GM04503 (cell line): Measurements from ENCODE around the gene KLK13.

Experiments
- DNase-seq: peaks from one replicate; pipeline ENCODE4 v3.0.0-alpha.2; 2012; ENCODE audit warnings: low read depth

KLK13 gene, protein sequence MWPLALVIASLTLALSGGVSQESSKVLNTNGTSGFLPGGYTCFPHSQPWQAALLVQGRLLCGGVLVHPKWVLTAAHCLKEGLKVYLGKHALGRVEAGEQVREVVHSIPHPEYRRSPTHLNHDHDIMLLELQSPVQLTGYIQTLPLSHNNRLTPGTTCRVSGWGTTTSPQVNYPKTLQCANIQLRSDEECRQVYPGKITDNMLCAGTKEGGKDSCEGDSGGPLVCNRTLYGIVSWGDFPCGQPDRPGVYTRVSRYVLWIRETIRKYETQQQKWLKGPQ

GRCh38 chr19:51064534-51065220 is at the start of gene KLK13:
TSS of gene KLK13 (minus strand) at chr19:51065092. CDS start at chr19:51065067, 25 bp downstream.
- DNase-seq: no peak

GRCh38 chr19:51114087-51114729 is 49.3 kb upstream of the KLK13 start:
- DNase-seq: no peak

DNA sequence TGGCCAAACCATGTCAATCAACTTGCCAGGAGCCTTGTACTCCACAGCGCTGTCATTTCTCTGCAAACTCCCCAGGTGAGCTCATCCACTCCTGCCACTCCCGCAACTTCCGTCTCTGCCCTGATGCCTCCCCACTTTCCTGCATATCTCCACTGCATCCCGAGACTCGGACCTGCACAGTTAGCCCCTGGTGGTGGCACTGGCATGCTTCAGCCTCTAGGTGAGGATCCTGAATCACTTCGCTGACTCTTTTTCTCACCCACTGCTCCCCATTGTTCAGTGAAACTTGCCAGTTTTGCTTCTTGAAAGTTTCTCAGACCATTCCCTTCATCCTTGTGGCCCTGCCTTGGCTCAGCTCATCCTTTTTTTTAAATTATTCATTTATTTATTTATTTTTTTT is 46.7 kb upstream of the KLK13 start:
- no peak for DNase-seq

DNA sequence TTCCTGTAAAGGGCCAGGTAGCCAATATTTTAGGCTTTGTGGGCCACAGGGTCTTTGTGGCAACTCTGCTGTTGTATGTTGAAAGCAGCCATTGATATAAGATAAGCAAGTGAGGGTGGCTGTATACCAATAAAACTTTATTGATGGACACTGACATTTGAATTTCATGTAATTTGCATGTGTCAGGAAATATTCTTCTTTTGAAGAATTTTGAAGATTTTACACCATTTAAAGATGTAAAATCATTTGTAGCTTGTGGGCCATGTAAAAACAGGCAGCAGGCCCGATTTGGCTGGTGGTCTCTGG is 45.7 kb upstream of the KLK13 start:
- no peak for DNase-seq

- DNase-seq: no peak
Observed at GRCh38 chr19:51108805-51109146, 43.9 kb upstream of the KLK13 start.

DNA sequence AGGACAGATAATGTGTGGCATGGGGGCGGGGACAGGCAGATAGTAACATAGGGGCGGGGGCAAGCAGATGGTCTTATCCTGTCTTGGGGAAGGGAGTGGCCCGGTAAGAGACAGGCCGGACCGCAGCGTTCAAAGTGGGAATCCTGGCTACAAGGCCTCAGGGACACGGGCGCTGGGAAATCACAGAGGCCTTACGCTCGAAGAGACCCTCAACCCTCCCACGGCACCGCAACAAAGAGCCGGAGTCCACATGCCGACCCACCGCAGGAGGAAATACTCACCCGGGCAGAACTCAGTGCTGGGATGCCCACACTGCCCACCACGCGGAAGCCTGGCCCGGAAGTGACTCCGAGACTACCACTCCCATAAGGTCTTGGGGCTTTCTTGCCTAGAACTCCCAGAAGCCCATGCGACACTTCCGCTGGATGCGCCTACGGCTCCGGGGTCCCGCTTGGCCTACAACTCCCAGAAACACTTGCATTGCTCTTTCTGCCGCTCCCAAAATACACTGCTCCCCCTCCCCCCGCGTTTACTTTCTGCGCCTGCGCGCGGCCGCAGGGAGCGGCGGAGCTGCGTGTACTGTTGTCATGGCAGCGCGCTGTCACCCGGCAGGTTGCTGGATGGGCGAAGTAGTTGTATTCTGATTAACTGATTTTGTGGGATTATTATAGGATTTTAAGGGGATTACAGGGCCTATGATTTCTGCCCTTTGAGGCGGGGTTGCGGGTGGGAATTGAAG is 43.3 kb upstream of the KLK13 start, which contains the start of gene CTU1:
TSS of gene CTU1 (minus strand) at position 344 of the 739 bp plus-strand sequence. CDS start 3,840 bp downstream, outside the sequence.
- peak; percentile 95 for DNase-seq

DNA sequence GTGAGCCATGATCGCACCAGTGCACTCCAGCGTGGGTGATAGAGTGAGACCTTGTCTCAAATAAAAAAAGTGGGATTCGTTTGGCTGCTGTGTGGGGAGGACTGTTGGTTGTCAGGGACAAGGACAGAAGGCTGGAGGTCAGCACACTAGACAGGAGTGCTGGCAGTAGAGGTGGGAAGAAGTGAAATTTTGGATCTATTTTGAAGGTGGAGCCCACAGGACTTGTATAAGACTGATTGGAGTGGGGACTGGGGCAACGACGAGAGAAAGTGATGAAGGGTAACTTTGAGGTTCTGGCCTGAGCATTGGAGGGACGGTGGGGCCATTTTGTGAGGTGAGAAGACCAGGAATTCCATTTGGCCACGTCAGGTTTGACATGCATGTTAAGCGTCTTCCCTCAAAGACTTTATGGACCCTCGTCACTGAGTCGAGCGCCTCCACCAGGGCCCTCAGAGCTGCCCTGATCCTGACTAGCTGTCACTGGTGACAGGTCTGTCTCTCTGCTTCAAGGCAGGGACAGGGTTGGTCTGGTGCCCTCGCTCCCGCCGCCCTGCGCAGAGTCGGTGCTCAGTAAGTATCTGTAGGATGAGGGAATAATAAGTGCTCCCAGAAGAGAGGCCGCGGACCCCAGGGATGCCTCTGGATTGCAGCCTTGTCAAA is 42.6 kb upstream of the KLK13 start:
- DNase-seq: no peak

DNA sequence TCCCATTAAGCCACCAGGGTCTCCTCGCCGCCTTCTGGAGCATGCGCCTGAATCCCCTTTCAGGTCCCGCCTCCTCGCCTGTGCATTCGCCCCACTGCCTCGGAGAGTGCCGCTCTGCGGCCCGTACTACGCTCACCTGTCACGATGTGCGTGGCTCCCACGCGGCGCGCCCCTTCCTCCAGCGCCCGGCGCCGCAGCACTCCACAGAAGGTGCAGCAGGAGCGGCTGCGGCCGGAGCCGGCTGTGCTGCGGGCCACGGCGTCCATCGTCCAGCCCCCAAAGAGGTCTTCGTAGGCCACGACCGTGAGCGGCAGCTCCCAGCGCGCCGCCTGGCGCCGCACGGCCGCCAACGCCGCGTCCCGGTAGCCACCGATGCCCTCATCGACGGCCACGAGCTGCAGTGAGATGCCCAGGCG is 39.0 kb upstream of the KLK13 start:
- no peak for DNase-seq

GRCh38 chr19:51102991-51103390 is 38.1 kb upstream of the KLK13 start:
- DNase-seq: no peak

GRCh38 chr19:51101171-51101865 is 36.4 kb upstream of the KLK13 start:
- DNase-seq: no peak

GRCh38 chr19:51100601-51101000 is 35.7 kb upstream of the KLK13 start:
- DNase-seq: no peak

DNA sequence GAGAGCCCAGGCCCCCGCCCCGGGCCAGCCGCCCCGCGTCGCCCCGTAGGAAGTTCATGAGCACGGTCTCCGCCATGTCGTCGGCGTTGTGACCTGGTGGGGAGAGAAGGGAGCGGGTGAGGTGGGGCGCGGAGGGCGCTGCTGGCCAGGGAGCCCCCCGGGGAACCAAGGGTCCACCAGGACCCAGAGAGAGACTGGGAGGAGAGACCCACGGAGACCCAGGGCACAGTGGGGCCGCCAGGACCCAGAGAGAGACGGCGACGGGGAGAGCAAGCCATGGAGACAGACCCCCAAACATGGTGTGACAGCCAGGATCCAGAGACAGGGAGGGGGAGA is 34.1 kb upstream of the KLK13 start:
- DNase-seq: no peak

- DNase-seq: no peak
Observed at GRCh38 chr19:51098365-51099046, 33.6 kb upstream of the KLK13 start.

- DNase-seq: no peak
Observed at GRCh38 chr19:51097796-51098195, 32.9 kb upstream of the KLK13 start.

GRCh38 chr19:51097166-51097738 is 32.4 kb upstream of the KLK13 start:
- DNase-seq: peak; percentile 7

- DNase-seq: no peak
Observed at GRCh38 chr19:51096473-51097165, 31.7 kb upstream of the KLK13 start.

DNA sequence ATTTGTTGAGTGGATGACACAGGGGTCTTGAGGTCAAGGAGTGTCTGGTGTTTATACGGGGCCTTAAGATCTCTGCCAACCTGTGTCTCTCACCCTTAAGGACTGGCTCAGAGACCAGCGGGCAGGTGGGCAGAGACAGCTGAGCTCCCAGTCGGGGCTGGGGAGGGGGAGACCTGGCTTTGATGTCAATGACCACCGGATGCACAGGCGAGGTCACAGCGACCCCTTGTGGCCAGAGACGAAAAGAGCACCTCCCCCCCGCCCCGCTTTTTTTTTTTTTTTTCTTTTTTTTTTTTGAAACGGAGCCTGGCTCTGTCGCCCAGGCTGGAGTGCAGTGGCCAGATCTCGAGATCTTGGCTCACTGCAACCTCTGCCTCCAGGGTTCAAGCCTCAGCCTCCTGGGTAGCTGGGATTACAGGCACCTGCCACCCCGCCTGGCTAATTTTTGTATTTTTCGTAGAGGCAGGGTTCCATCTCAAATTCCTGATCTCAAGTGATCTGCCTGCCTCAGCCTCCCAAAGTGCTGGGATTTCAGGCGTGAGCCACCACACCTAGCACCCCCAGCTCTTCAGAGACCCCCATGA is 29.9 kb upstream of the KLK13 start:
- no peak for DNase-seq

DNA sequence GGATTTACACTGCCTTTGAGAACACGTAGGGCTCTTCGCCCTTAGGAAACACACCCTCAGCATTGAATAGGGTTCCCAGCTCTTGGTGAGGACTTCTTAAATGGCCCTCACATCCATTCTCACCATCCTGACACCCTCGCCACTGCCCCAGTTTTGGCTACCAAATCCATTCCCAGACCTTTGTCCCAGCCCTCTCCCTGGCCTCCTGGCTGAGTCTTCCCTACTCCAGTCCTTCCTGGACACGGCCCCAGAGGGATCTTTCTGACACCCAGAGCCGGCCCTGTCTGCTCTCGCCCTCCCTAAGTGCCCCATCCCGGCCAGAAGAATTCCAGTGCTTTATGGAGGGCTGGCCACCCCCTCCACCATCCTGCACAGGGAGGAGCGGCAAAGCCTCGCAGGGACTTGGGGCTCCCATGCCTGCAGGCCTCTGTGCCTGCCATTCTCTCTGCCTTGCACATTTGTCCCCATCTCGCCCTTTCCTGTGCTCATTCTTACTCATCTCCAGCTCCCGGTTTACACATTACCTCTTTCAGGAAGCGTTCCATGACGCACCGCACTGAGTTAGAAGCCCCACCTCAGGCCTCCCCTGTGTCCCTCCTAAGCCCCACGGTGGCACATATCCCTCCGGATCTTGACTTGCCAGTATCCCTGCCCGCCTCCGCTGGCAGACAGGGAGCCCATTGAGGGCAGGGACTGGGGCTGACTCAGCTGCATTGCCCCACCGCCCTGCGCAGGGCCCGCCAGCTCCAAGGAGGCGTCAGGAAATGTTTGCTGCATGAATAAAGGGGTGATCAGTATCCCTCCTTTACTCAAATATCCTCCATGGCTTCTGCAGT is 28.8 kb upstream of the KLK13 start:
- no peak for DNase-seq

- DNase-seq: no peak
Observed at GRCh38 chr19:51093101-51093500, 28.2 kb upstream of the KLK13 start.
